NCI-H187 treated with DMSO at 0.1 percent for 48 hours (cell line): ENCODE data around the gene TEKT3.

Source experiments
- DNase-seq: peaks from one replicate; lab custom pipeline; 2025; lab: John Stamatoyannopoulos, UW

TEKT3 gene

DNA sequence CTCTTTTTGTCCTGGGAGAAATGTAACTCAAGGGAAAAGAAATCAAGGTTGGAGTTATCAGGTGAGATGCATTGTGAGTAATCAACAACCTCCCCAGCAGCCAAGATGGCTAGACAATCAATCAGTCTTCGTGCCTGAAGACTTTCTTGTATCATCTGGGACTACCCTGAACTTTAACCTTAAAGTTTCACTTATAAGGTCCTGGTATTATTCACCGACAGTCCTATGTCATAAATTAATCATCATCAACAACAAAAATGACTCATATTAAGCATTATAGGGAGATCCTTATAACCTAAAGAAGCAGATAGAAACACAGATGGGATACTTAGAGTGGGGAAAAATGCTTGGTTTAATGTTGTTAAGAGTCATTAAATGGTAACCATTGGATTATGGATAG, 7.7 kb upstream of the TEKT3 start:
- DNase-seq, result no peak

DNA sequence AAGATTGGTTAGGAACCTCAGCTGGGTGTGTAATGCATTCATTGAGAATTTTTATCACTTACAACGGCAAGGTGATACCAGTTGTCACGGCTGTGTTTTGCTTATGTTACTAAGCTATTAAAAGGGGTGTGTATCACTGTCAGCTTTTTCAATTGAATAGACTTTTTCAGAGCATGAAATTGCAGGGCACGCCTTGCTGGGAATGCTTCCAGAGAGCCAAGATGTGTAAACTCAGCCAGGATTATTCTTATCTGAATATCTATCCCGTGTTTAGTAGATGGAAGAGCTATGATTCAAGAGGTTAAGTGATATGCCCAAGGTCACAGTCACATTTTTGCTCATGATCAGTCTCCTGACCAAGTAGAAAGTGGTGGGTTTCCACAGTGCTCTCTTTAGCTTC, 6.6 kb upstream of the TEKT3 start:
- DNase-seq, result peak; percentile 5

DNA sequence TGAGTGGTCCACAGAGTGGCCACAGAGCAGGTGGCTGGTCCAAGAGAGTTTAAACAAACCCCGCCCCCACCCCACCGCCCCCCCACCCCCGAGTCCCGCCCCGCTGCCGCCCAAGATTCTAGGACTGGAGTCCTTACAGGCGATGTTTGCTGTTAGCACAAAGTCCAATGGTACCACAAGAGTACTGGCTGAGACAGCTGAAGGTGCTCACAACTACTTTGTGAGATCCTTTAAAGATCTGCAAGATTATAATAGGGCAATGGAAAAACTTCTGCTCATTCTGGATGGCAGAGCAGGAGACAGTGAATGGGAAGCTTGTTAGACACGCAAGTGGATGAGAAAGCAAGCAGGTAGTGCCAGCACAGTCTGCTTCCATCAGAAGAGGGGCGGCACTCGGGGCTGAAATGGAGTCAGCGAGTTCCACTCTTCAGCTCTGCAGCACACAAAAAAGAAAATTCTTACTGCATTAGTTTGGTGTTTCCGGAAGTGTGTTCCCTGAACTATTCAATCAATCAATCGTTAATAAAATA, 4.7 kb upstream of the TEKT3 start:
- no peak for DNase-seq

DNA sequence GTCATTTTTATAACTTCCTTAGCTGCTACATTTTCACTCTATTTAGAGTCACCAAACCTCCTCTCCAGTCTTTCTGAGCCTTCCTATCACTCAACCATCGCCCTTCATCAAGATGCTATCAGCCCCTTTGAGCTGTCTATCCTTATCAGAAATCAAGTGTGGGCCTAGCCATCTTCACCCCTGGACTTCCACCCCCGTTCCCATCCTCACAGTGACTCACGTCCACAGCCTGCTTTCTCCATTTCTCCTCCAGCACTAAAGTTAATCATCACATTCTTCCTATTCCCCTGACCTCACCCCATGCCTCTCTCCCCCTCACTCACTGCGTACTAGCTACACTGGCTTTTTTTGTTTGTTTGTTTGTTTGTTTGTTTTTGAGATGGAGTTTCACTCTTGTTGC, 2.4 kb upstream of the TEKT3 start:
- no peak for DNase-seq

DNA sequence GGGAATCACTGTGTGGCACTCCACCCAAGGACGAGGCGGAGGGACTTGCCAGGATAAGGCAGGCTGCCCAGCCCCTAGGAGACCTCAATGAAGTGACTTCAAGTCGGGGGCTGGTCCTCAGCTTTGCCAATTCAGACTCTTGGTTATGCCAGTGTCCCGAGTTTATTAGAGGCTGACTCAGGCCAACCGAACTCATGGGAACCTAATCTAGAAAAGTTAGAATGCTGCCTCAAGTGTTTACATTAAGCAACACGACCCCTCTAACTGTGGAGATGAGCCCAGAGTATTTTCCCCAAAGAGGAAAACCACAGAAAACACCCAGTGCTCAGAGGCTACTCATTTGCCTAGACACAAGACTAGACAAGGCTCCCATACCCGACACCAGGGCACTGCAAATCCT, 1.1 kb upstream of the TEKT3 start:
- DNase-seq, result no peak

DNA sequence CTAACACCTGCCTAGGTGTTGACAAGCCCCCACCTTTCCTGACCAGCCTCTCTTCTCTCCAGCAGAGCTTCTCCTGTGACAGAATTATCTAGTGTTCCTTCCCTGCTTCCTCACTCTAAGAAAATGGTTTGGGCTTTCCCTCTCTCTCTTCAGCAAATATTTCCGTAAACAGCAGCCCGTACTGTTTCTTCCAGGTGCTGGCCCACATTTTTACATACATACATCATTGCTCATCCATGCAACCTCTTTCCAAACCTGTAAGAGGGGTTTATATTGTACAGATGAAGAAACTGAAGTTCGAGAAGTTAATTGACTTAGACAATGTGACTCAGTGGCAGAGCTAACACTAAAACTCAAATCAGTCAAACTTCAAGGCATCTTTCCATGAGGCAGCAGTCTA, 569 bp upstream of the TEKT3 start:
- no peak for DNase-seq

DNA sequence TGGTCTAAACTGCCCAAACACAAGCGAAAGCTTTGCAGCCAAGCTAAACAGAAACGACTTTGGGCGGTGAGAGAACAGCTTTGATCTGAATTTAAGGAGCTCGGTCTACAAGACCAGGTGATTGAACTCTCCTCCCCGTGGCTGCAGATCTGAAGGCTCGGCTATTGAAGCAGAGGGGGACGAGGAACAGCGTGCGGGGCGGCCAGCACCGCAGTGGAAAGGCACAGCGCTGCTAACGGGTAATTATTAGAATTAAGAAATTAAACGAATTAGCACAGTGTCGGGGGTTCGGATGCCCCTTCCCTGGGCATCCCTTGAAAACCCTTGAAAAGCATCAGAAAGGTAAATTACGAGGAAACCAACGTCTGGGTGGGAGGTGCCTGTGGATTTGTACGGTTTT, 431 bp downstream of the TEKT3 start:
- no peak for DNase-seq

DNA sequence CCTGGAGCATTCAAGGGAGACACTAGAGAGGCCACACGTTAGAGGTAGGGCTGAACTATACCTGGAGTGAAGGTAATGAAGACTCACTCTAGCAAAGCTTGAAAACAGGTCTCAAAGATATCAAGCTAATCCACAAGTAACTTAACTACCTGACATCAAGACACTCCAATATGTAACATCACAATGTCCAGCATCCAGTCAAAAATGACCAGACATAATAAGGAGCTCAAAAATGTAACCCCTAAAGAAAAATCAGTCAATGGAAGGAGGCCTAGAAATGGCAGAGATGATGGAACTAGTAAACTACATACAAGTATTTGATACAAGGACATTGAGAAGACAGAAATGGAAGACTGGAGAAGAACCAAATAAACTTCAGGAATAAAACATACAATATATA, 6.0 kb downstream of the TEKT3 start:
- no peak for DNase-seq

DNA sequence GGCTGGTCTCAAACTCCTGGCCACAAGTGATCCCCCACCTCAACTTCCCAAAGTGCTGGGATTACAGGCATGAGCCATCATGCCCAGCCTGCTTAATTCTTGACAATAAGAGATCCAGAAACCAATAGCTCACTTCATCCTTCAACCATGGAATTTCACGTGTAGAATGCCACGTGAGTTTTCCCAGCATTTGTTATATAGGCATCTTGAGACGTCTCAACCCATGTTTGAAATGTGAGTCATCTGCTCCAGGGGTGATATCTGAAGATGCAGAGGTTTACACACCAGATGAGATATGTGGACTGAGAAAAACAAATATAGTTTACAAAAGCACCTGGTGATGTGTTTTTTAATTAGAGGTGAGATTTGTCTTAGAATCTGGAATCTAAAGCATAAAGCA, 7.1 kb downstream of the TEKT3 start:
- no peak for DNase-seq

DNA sequence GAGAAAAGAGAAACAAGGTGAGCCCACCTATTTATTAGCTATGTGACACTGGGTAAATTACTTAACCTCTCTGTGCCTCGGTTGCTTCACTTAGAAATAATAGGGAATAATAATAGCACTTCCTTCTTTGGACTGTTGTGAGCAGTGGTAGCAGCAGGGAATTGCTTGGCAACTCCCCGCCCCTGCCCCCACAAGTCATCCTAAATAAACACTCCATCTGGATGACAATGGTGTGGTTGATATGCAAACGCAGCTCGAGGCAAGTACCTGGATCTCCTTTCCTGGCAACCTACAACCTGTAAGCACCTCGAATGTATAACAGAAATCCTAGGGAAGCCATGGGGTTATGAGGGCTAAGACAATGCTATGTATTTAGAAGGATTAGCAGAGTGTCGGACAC, 9.1 kb downstream of the TEKT3 start:
- no peak for DNase-seq

DNA sequence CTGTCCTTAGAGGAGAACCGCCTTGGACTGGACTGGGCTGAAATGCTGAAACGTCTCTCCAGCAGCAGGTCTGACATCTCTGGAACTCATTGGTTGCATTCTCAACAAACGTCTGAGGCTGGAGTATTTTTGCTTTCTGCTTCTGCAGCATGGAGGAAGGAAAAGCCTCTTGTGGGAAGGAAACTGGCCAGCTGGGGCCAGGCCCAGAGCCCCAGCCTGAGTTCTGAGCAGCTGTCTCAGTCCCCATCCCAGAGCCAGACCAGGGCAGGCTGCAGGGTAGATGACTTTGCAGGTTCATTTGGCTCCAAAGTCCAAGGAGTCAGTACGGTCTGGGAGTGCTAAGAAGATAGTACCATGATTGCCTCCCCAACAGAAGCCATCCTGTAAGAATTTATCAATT, 18.3 kb downstream of the TEKT3 start:
- no peak for DNase-seq

DNA sequence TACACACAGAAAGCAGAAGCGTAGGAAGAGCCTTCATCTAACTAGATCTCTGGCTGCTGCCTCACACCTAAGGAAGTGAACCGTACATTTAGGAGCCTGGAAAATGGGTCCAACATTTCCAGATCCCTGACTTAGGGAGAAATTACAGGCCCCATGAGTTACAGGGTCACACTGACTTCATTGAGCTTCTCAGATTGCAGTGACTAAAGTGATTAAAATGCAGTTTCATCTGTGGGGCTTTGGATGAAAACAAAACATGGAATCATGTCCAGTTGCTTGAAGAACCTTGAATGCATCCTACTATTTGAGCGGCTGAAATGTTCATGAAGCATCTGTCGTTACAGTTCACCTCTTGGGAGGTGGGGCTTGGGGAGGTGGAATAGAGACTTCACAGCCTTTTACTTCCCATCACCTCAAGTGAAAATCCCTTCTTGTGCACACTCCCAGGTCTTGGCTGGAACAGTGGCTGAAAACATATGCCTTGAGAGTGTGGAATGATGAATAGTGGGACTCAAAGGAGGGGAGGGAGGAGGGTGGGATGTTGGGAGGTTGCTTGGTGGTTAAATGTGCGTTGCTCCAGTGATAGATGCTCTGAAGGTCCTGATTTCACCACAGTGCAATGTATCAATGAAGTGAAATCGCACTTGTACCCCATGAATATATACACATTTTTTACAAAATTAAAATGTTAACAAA, 19.7 kb downstream of the TEKT3 start:
- DNase-seq, result no peak

DNA sequence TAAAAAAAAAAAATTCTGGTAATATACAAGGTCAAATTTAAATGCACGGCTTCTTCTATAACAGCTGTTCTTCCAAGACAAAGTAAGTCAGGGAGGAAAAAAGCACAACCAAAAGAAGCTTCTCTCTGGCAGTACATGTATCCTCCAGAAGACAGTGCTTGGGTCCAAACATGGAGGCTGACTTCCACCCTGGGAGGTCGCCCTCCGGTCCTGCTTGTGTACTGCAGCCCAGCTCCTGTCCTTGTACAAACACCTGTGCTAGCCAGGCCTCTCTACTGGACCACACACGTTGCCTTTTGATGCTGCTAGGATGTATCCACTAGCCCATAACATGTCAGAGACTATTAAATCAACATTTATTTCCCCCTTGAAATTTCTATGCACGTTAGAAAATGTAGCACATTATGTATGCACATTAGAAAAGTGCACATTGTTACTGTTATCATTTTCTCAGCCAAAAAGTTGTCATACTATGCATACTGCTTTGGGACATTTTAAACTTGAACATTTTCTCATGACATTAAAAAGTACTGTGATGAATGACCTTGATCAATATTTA, 21.9 kb downstream of the TEKT3 start:
- DNase-seq, result no peak

DNA sequence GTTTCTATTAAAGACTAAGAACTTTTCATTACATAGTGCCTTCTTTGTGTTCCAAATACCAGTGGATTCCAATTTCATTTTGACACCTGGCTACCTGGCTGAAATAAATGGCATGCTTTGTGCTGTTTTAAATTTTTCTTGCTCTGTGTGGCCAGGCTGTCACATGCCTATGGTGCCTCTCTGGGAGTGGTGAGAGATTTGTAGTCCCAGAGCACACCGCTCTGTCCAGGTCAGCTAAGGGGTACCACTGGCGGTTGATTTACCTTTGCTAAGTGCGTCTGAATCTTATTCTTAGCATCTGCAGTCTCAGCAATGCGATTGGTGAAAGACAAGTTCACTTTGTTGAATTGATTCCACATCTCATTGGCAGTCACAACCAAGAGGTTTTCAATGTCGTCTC, 29.4 kb downstream of the TEKT3 start:
- DNase-seq, result no peak

DNA sequence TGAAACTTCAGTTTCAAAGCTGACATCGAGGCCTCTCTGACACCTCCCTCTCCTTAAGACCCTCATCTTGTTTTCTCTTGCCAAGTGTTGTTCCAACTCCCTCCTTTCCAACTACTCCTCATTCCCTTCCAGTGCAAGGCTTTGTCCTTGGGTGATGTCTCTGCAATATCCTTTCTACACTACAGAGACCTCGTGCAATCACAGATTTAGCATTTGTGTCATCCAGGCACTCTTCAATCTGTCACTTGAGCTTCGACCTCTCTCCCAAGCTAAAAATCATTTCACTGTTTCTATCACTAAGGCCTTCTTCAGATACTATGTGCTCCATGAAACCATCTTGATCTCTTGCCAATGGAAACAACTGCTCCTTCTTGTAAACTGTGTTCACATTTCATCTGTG, 31.6 kb downstream of the TEKT3 start:
- DNase-seq, result no peak

DNA sequence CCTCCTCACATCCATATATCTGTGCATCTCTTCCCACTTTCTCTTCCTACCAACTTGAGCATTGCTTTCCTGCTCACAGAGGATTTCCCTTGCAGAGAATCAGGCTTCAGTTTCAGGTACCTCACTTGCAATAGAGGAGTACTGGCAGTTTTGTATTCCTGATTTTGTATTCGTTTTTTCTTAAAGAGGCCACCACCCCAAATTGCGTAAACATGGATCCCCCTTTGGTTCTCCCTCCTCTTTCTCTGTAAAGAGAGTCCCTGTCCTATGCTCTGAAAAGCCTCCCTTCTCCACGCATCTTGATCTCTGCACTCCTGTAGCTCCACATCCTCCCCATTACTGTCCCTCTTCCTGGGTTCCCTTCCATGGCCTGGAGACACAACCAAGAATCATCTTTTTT, 32.2 kb downstream of the TEKT3 start:
- DNase-seq, result no peak

DNA sequence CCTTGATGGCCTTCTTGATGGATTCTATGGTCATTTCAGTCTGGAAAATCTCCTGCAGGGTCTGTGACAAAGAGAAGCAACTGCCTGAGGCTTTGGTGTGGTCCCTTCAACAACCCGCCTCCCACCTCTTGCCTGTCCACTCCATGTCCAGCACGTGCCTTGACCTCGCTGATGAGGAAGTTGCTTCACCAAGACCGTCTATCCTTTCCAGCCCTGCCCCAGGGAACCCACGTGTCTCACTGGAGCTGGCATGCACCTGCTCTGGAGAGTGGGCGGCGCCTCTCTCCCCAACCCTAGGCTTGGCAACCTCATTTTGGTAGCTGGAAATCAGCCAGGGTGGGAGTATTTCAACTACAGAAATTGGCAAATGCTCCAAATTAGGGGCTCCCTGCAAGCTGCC, 32.6 kb downstream of the TEKT3 start:
- DNase-seq, result no peak

DNA sequence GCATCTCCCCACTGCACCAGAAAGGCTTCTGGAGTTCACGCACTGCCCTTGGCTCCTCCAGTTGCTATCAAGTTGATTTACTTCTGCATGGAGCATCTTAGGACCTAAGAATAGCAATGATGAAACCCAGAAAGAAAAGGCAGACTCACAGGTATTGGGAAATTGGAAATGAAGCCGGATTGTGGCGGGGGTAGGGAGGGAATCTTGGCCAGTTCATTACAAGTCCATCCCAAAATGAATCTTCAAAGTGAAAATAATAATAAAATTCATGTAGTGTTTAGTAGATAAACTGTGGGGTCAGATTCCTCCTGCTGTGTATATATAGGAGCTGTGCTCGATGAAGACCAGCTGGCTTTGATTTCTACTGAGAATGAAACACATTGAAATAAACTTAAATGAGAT, 33.7 kb downstream of the TEKT3 start:
- DNase-seq, result no peak

DNA sequence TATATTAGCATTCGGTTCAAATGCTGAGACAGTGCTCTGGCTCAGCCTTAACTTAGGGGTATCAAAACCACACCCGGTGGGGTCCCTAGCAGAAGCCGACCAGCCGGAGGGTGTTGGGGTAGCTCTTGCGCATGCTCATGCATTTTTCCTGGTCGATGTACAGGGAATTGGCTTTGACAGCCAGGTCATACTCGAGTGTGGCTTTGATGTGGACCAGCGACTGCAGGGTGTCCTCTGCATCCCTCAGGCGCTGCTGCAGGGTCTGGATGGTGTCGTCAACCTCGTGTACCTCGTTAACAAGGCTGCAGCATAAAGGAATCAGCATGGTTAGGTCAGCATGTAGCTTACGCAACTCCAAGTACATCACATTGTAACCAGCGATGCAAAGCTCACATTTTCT, 37.5 kb downstream of the TEKT3 start:
- no peak for DNase-seq

DNA sequence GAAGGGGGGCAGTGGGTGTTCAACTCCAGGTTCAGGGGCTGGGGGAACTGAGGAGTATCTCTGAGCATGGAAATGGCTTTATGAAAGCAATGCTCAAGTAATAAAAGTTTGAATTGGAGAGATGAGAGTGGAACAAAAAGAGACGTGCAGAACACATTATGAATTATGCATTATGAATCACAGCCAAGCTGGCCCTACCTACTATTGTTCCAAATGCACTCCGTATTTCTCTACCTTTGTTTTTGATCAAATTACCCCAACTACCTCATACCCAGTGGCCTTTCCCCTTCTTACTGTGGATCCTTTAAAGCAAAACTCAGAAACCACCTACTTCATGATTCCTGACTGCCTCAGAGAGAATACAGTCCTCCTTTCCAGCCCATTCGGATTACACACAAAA, 38.1 kb downstream of the TEKT3 start:
- DNase-seq, result no peak

DNA sequence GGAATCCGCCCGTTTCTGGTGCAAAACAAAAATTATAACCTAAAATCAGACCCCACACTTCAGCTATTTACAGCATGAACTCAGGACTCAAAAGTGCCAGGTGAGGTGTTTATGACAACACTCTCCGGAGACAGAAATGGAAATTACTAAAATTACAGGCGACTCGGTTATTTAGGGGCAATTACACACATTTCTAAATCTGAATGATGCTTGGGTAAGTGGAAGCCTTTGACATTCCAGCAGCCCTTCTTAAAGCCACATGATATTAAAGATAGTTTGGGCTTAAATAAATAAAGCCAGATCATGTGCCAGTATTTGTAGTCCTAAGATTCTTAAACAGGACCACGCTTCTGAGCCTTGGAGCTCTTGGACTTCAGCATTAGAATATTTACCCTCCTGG, 39.6 kb downstream of the TEKT3 start:
- no peak for DNase-seq

DNA sequence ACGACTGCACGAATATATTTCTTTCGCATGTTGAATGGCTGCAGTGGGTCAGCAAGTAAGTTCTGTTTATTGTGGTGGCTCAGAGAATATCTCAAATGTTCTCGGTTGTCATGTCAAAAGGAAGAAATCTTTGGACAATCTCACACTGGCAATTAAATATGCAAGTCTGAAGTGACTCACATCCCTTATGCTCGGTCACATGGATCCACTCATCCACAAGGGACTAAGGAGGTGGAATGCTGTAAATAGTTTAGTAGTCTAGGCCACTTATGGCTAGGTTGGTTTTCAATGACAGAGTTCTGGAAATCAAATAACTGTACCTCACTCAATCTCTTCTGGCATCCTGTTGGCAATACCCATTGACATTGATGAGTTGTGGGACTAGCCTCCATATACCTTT, 43.2 kb downstream of the TEKT3 start:
- DNase-seq, result no peak

DNA sequence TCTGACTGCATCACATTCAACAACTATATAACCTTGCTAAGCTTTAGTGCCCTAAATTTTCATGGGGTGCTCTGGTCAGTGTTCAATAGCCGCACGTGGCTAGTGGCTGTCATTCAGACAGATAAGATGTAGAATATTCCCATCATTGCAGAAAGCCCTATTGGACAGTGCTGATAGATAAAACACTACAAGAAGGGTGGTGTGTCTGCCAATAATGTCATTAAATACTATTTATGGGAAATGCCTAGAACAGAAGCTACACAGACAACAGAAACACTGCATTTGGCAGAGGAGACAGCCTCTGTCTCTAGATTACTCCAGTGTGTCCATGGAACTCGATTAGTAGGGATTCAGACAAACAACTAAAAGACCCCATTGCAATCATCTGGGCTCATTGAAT, 47.8 kb downstream of the TEKT3 start:
- DNase-seq, result no peak

DNA sequence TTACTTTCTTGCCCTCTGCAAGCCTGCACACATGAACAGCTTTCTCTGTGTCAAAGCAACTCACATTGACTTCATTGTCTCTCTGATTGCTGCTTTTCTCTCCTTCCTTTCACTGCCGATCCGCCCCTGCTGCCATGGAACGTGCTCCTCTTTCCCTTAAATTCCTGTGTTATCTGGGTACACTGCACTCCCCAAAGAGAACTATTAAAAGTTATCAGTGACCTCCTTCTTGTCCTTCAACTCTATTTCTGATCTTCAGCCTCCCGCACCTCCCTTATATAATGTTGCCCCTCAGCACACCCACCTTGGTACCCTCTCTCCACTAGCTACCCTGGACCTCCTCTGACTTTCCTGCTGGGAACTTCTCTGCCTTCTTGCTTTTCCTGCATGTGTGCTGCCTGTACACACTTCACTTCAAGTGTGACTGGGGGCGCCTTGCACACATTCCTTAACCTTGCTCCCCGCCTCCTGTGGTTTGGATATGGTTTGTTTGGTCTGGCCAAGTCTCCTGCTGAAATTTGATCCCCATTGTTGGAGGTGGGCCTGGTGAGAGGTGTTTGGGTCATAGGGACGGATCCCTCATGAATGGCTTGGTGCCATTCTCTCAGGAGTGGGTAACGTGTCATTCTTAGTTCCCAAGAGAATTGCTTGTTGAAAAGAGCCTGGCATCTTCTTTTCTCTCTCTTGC, 49.6 kb downstream of the TEKT3 start:
- no peak for DNase-seq
